Fibroblast of mammary gland (primary cell): Measurements from ENCODE around the gene TEKT5.

Experiments used
- DNase-seq: peaks from one replicate; pipeline ENCODE4 v3.0.0-alpha.2; 2010; ENCODE audit warnings: low read depth
- H3K4me3 ChIP-seq: 2 replicates; pipeline ENCODE4 v1.5.1; 2011; ENCODE audit warnings: low read depth, mild to moderate bottlenecking, low read length, moderate library complexity; ENCODE audit not compliant: control insufficient read depth
- TF ChIP-seq, protein P1 (sequence below): conservative IDR thresholded peaks from 2 replicates; pipeline ENCODE4 v1.5.1; 2011; ENCODE audit warnings: low read depth, low read length, inconsistent platforms; ENCODE audit not compliant: control insufficient read depth, insufficient read depth

The TEKT5 gene

DNA sequence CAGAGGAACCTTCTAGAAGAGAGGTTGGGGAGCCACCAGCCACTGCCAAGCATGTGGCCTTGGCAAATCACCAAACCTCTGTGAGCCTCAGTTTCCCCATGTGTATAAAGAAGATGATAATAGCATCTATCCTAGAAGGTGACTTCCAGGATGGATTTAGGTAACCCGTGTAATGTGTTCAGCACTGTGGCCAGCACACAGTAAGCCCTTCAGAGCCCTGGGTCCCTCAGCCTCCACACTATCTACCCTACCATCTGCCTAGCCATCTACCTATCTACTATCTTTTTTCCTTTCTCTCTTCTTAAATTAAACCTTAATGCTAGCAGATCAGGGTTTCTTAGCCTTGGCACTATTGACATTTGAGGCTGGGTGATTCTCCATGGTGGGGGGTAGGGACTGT is 33.0 kb downstream of the TEKT5 start:
- DNase-seq = no peak
- TF ChIP-seq, protein P1, sequence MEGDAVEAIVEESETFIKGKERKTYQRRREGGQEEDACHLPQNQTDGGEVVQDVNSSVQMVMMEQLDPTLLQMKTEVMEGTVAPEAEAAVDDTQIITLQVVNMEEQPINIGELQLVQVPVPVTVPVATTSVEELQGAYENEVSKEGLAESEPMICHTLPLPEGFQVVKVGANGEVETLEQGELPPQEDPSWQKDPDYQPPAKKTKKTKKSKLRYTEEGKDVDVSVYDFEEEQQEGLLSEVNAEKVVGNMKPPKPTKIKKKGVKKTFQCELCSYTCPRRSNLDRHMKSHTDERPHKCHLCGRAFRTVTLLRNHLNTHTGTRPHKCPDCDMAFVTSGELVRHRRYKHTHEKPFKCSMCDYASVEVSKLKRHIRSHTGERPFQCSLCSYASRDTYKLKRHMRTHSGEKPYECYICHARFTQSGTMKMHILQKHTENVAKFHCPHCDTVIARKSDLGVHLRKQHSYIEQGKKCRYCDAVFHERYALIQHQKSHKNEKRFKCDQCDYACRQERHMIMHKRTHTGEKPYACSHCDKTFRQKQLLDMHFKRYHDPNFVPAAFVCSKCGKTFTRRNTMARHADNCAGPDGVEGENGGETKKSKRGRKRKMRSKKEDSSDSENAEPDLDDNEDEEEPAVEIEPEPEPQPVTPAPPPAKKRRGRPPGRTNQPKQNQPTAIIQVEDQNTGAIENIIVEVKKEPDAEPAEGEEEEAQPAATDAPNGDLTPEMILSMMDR = no peak
- H3K4me3 ChIP-seq = no peak overlapping the region

DNA sequence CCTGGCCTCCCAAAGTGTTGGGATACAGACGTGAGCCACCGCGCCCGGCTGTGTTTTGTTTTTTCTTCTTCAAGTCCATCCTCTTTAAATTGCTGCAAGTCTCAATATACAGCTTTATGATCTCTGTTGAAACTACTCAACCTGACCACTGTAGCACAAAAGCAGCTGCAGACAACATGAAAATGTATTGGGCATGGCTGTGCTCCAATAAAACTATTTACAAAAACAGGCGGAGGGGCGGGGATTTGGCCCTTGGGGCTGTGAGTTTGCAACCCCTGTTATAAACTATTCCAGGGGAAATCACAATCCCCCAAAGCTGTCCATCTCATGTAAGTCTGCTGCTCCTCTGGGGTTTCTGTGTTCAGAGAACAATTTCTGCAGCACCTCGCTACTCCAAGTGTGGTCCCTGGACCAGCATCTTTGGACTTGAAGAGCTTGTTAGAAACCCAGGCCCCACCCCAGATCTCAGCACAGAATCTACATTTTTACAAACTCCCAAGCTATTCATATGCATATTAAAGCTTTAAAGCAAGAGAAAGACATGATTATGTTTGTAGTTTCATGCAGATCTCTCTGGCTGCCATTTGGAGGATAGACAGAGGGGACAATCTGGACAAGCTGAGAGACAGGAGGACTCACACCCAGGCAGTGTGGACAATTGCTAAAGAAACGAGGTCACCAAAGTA is 33.6 kb downstream of the TEKT5 start:
- no peak overlapping the region for H3K4me3 ChIP-seq
- TF ChIP-seq, protein P1 = no peak

DNA sequence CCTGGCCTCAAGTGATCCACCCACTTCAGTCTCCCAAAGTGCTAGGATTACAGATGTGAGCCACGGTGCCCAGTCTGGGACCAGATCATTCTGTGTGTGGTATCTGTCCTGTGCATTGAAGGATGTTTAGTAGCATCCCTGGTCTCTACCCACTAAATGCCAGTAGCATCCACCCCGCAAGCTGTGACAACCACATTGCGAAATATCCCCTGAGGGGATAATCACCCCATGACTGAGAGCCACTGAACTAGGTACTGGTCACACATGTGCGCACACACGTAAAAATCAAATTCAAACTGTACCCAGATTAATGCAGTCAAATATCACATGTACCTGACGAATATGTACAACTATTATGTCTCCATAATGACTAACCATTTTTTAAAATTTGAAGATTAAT is 35.8 kb downstream of the TEKT5 start:
- TF ChIP-seq, protein P1 = no peak
- H3K4me3 ChIP-seq = no peak overlapping the region
- DNase-seq = no peak

More for the DNA sequence above, 33.6 kb downstream of the TEKT5 start:
- no peak for DNase-seq

DNA sequence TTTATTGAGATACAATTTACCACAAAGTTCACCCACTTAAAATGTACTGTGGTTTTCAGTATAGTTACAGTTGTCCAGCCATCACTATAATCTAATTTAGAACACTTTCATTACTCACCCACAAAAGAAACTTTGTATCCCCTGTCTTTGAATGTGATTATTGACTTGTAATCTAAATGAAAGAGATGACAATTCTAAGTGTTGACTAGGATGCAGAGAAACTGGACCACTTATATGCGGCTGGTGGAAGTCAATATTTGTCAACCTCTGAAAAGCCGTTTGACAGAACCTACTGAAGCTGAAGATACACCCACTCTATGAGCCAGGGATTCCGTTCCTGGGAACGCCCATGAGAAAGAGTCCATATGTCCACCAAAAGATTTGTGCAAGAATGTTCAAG is 36.8 kb downstream of the TEKT5 start:
- H3K4me3 ChIP-seq = no peak overlapping the region
- TF ChIP-seq, protein P1 = no peak
- DNase-seq = no peak

DNA sequence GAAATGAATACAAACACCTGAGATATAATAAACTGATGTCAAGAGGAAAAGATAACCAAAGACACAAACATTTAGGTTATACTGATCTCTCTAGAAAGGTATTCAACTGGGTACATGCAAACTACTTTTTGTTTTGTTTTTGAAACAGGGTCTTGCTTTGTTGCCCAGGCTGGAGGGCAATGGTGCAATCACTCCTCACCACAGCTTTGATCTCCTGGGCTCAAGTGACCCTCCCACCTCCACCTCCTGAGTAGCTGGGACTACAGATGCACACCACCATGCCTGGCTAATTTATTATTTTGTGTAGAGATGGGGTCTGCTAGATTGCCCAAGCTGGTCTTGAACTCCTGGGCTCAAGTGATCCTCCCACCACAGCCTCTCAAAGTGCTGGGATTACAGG is 38.1 kb downstream of the TEKT5 start:
- no peak for DNase-seq
- no peak overlapping the region for H3K4me3 ChIP-seq
- TF ChIP-seq, protein P1 = no peak

DNA sequence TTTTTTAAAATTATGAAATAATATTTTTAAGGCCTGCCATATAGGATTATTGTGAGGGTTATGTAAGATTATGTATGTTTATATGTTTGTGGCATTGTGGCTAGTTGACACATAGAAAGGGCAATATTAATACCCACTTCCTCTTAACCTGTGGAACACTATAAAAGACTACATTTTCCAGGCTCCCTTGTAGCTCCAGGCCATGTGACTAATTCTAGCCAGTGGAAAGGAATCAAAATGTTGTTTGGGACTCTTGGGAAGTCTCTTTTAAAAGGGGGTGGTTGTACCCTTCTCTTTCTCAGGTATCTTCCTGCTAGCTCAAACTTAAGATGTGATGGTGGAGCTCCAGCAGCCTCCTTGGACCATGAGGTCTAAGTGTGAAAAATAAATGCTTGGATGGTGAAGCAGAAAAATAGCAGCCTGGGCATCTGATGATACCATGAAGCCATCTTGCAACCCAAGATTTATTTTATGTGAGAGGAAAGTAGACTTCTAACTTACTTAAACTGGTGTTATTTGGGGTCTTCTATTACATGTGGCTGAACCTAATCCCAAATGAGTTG is 39.2 kb downstream of the TEKT5 start:
- TF ChIP-seq, protein P1 = no peak
- no peak overlapping the region for H3K4me3 ChIP-seq
- DNase-seq = no peak
